D721Med (cell line): ENCODE data around the gene AOC1.

Experiments
- DNase-seq: peaks from one replicate; pipeline ENCODE4 v3.0.0; 2011; ENCODE audit warnings: low spot score; ENCODE audit not compliant: insufficient read length
- FAIRE-seq: peaks from 2 replicates; lab custom pipeline; 2011; peaks lifted over from hg19 to GRCh38; lab: Jason Lieb, UNC
- CTCF ChIP-seq: IDR thresholded peaks from 2 replicates; pipeline ENCODE4 v1.5.1; 2012; ENCODE audit warnings: mild to moderate bottlenecking, control low read depth; ENCODE audit not compliant: insufficient read depth; ENCODE audit errors: missing control alignments

AOC1 gene

GRCh38 chr7:150824379-150825177 lies 27.7 kb upstream of the AOC1 start:
- no peak for TF ChIP-seq CTCF
- DNase-seq, result no peak
- no peak for FAIRE-seq

GRCh38 chr7:150826061-150826849 lies 26.1 kb upstream of the AOC1 start:
- FAIRE-seq (no peak), DNase-seq (no peak)
- no peak for TF ChIP-seq CTCF

GRCh38 chr7:150828384-150828783 lies 23.9 kb upstream of the AOC1 start:
- FAIRE-seq (no peak), DNase-seq (no peak)
- TF ChIP-seq CTCF, result no peak

GRCh38 chr7:150829426-150829825 lies 22.9 kb upstream of the AOC1 start:
- FAIRE-seq, result no peak
- no peak for DNase-seq

GRCh38 chr7:150830937-150831336 lies 21.4 kb upstream of the AOC1 start:
- FAIRE-seq (no peak), DNase-seq (no peak)
- no peak for TF ChIP-seq CTCF

More at GRCh38 chr7:150829426-150829825, 22.9 kb upstream of the AOC1 start:
- TF ChIP-seq CTCF, result no peak

- FAIRE-seq, result no peak
- DNase-seq, result no peak
Observed at GRCh38 chr7:150831851-150832250, 20.5 kb upstream of the AOC1 start.

More at GRCh38 chr7:150831851-150832250, 20.5 kb upstream of the AOC1 start:
- no peak for TF ChIP-seq CTCF
